ENCODE measurements around the gene KCNK17.
A peak's percentile ranks its signal among the peaks of the same experiment; 100 is the strongest.

Gene KCNK17

DNA sequence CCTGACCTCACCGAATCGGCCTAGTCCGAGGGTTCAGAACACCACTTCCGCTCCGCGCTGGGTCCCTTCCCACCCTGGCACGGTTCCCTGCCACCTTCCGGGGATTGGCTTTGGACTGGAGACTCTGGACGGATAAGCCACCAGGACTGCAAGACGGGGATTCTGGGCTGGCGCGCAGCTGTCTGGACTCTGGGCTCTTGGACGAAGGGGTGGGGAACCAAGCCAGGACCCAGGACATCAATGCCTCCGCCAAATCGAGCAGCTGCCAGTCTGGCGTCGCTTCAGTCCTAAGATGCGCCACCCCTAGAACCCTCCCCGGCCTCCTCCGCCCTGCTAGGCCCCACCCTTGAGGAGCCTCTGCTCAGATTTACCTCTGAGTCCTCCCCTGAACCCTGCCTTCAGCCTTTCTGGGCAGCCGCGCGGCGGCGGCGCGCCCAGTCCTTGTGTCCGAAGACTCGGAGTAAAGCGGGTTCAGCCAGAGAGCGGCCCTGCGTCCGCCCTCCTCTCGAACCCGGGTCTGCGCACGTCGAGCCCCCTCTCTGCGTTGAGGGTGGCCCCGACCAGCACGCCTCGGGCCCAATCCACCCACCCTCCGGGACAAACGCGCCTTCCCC is 1.2 kb downstream of the KCNK17 start:
- DNase-seq (ENCODE audit: insufficient read length): no peak
- TF ChIP-seq POLR2A (IDR thresholded peaks at IDR 0.05; ENCODE audit: low read depth, low read length) (no peak), POLR2AphosphoS5 (IDR thresholded peaks at IDR 0.05; ENCODE audit: low read depth, low read length) (no peak), TAF1 (IDR thresholded peaks at IDR 0.05; ENCODE audit: borderline replicate concordance, low read depth, low read length) (no peak)
- no peak for FAIRE-seq

GRCh38 chr6:39310542-39310941 is 3.7 kb downstream of the KCNK17 start:
- DNase-seq (ENCODE audit: insufficient read length) (no peak), FAIRE-seq (no peak)
- TF ChIP-seq POLR2AphosphoS5 (IDR thresholded peaks at IDR 0.05; ENCODE audit: low read depth, low read length) (no peak), TAF1 (IDR thresholded peaks at IDR 0.05; ENCODE audit: borderline replicate concordance, low read depth, low read length) (no peak), POLR2A (IDR thresholded peaks at IDR 0.05; ENCODE audit: low read depth, low read length) (no peak)

GRCh38 chr6:39309942-39310531 is 4.2 kb downstream of the KCNK17 start:
- TF ChIP-seq POLR2A (IDR thresholded peaks at IDR 0.05; ENCODE audit: low read depth, low read length) (no peak), TAF1 (IDR thresholded peaks at IDR 0.05; ENCODE audit: borderline replicate concordance, low read depth, low read length) (no peak), POLR2AphosphoS5 (IDR thresholded peaks at IDR 0.05; ENCODE audit: low read depth, low read length) (no peak)
- DNase-seq (ENCODE audit: insufficient read length) (peak; percentile 59), FAIRE-seq (peak; percentile 93)

DNA sequence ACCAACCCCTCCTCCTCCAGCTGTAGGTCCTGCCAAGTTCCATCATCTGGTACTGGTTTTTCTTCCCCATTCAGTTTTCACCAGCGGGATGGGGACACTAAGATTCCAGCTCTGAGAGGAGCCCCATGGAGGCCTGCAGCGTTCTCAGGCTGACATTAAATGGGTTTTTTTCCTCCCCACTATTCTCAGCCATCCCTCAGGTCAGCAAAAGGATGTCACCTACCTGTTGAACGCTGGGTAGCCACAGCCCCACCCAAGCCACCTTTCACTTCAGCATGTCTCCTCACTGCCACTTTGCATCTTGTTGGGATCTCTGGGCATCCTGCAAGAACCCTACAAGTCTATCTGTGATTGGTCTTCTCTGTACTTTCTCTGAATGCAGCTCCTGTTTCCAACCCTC is 6.8 kb downstream of the KCNK17 start:
- FAIRE-seq (no peak), DNase-seq (ENCODE audit: insufficient read length) (no peak)
- TF ChIP-seq POLR2A (IDR thresholded peaks at IDR 0.05; ENCODE audit: low read depth, low read length) (no peak), TAF1 (IDR thresholded peaks at IDR 0.05; ENCODE audit: borderline replicate concordance, low read depth, low read length) (no peak), POLR2AphosphoS5 (IDR thresholded peaks at IDR 0.05; ENCODE audit: low read depth, low read length) (no peak)

DNA sequence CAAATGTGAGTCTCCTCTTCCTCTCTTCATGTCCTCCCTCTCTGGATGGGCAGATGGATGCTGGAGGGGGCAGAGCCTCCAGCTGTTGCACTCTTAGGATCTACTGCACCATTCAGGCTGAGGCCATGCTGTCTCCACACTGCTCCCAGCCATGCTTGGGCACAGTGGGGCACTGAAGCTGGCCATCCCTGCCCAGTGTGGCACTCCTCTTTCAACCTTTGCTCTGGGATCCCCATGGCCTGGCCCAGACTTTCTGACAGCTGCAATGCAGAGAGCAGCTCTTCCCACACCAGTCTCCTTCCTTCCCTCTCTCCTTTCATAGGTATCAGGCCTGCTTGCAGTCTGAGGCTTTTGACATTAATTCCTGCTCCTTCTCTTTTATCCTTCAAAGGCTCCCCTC is 9.3 kb downstream of the KCNK17 start:
- no peak for FAIRE-seq
- TF ChIP-seq POLR2A (IDR thresholded peaks at IDR 0.05; ENCODE audit: low read depth, low read length) (no peak), POLR2AphosphoS5 (IDR thresholded peaks at IDR 0.05; ENCODE audit: low read depth, low read length) (no peak), TAF1 (IDR thresholded peaks at IDR 0.05; ENCODE audit: borderline replicate concordance, low read depth, low read length) (no peak)

GRCh38 chr6:39303425-39304153 is 10.6 kb downstream of the KCNK17 start:
- FAIRE-seq: no peak
- no peak for DNase-seq (ENCODE audit: insufficient read length)

More for the DNA sequence above, 9.3 kb downstream of the KCNK17 start:
- DNase-seq (ENCODE audit: insufficient read length): no peak

DNA sequence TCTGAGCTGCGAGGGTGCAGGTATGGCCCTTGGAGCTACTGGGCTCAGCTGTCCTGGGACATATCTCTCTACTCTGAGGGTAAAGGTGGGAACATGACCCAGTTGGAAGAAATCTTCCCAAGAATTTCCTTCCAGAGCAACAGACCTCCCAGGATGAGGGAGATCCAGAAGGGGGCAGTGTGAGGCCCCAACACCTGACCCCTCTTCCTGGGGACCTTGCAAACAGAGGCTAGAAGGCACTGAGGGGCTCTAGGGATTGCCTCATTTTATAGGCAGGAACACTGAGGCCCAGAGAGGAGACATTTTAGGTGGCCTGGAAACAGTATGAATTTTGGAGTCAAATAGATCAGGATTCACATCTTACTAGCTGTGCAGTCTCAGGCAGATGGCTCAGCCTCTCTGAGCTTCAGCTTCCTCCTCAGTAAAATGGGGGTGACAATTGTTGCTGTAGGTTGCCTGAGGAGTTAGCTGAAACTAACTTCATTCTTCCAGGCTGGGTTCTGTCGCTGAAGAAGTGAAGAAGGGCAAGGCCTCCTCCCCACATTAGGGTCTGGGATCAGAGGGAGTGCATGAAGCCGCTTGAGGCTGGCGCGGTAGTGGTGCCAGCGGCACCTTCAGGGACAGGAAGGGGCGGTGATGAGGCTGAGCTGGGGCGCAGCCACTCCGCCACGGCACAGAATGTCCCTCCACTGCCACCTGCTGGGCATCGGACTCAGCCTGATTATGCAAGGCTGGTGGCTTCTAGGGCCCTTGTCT is 11.4 kb downstream of the KCNK17 start:
- DNase-seq (ENCODE audit: insufficient read length): peak; percentile 92

More at GRCh38 chr6:39303425-39304153, 10.6 kb downstream of the KCNK17 start:
- TF ChIP-seq POLR2AphosphoS5 (IDR thresholded peaks at IDR 0.05; ENCODE audit: low read depth, low read length): no peak
- TF ChIP-seq POLR2A (IDR thresholded peaks at IDR 0.05; ENCODE audit: low read depth, low read length): no peak
- TF ChIP-seq TAF1 (IDR thresholded peaks at IDR 0.05; ENCODE audit: borderline replicate concordance, low read depth, low read length): no peak

GRCh38 chr6:39302011-39302410 is 12.2 kb downstream of the KCNK17 start:
- no peak for FAIRE-seq
- DNase-seq (ENCODE audit: insufficient read length): no peak
- TF ChIP-seq POLR2AphosphoS5 (IDR thresholded peaks at IDR 0.05; ENCODE audit: low read depth, low read length) (no peak), POLR2A (IDR thresholded peaks at IDR 0.05; ENCODE audit: low read depth, low read length) (no peak), TAF1 (IDR thresholded peaks at IDR 0.05; ENCODE audit: borderline replicate concordance, low read depth, low read length) (no peak)

More for the DNA sequence above, 11.4 kb downstream of the KCNK17 start:
- FAIRE-seq: peak; percentile 99
- TF ChIP-seq TAF1 (IDR thresholded peaks at IDR 0.05; ENCODE audit: borderline replicate concordance, low read depth, low read length) (no peak), POLR2A (IDR thresholded peaks at IDR 0.05; ENCODE audit: low read depth, low read length) (no peak), POLR2AphosphoS5 (IDR thresholded peaks at IDR 0.05; ENCODE audit: low read depth, low read length) (no peak)

DNA sequence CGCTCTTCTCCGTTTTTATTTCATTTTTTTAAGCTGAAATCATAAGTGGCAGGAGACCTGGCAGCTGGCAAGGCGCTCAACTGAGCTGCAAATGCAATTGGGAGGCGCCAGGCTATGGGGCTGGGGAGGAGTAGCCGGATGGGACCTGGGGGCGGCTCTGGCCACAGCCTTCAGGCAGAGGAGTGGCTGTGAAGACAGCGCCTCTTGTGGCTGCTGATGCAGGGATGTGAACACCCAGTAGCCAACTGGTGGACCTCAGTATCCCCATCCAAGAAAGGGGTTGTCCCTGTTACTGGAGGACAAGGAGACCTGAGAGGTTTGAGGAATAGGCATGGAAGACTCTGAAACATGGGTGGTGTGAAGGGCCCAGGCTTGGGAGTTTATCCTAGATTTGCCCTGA is 12.6 kb downstream of the KCNK17 start:
- TF ChIP-seq TAF1 (IDR thresholded peaks at IDR 0.05; ENCODE audit: borderline replicate concordance, low read depth, low read length): no peak
- no peak for TF ChIP-seq POLR2AphosphoS5 (IDR thresholded peaks at IDR 0.05; ENCODE audit: low read depth, low read length)
- TF ChIP-seq POLR2A (IDR thresholded peaks at IDR 0.05; ENCODE audit: low read depth, low read length): no peak
- FAIRE-seq: no peak
- no peak for DNase-seq (ENCODE audit: insufficient read length)

DNA sequence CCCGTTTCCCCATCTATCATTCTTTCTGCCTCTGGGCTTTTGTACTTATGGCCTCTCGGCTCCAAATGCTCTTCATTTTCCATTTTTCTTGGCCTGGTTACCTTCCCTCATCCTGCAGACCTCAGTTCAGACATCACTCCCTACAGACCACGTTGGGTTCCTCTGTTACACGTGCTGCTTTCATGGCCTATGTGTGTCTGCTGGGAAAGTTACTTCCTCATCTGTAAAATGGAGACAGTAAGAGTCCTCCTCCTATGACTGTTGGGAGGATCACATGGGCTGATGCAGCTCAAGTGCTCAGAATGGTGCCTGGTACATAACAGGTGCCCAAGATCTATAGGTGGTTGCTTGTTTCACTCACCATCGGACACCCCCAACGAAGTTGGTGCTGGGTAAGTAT is 13.5 kb downstream of the KCNK17 start:
- FAIRE-seq: no peak
- TF ChIP-seq POLR2A (IDR thresholded peaks at IDR 0.05; ENCODE audit: low read depth, low read length): no peak
- no peak for TF ChIP-seq POLR2AphosphoS5 (IDR thresholded peaks at IDR 0.05; ENCODE audit: low read depth, low read length)
- no peak for TF ChIP-seq TAF1 (IDR thresholded peaks at IDR 0.05; ENCODE audit: borderline replicate concordance, low read depth, low read length)
- no peak for DNase-seq (ENCODE audit: insufficient read length)

GRCh38 chr6:39298061-39298460 is 16.2 kb downstream of the KCNK17 start:
- FAIRE-seq (no peak), DNase-seq (ENCODE audit: insufficient read length) (no peak)
- no peak for TF ChIP-seq POLR2A (IDR thresholded peaks at IDR 0.05; ENCODE audit: low read depth, low read length)
- no peak for TF ChIP-seq POLR2AphosphoS5 (IDR thresholded peaks at IDR 0.05; ENCODE audit: low read depth, low read length)
- TF ChIP-seq TAF1 (IDR thresholded peaks at IDR 0.05; ENCODE audit: borderline replicate concordance, low read depth, low read length): no peak

All from GM12892 (cell line).